Astrocyte (in vitro differentiated cells and primary cell): ENCODE measurements around the gene PRKAG2.

Experiments
- EZH2 ChIP-seq: IDR thresholded peaks from 2 replicates; pipeline ENCODE4 v1.6.1; 2012; ENCODE audit warnings: mild to moderate bottlenecking, low read length, inconsistent platforms; ENCODE audit not compliant: insufficient read depth
- TF ChIP-seq, protein P1 (sequence below): IDR thresholded peaks from 2 replicates; pipeline ENCODE4 v1.5.1; 2011; ENCODE audit warnings: low read depth, mild to moderate bottlenecking, inconsistent platforms, low read length, moderate library complexity; ENCODE audit not compliant: insufficient read depth

DNA sequence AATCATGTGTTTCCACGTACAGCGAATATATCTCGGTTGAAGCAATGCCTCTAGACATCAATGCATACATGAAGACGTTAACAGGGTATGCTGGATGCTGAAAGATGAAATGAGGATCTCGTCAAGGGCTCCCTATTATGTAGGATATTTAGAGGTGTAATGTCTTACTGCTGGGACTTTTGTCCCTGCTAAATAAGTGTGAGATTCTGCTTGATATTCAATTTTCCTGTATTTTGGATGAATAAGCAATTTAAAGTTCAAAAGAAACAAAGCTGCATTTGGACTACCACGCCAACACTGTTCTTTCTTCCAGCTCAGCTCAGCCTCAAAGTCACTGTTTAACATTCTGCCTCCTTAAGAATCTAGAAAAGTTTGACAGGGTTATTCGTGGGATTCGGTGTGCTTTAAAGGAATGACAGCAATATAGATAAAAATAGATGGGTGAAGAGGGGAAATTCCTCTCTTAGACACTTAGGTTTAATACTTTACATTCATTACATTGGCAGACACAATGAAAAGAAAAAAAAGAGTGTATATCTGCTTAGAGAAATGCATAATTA is 247.1 kb downstream of the PRKAG2 start:
- TF ChIP-seq EZH2 = no peak
- TF ChIP-seq, protein P1, sequence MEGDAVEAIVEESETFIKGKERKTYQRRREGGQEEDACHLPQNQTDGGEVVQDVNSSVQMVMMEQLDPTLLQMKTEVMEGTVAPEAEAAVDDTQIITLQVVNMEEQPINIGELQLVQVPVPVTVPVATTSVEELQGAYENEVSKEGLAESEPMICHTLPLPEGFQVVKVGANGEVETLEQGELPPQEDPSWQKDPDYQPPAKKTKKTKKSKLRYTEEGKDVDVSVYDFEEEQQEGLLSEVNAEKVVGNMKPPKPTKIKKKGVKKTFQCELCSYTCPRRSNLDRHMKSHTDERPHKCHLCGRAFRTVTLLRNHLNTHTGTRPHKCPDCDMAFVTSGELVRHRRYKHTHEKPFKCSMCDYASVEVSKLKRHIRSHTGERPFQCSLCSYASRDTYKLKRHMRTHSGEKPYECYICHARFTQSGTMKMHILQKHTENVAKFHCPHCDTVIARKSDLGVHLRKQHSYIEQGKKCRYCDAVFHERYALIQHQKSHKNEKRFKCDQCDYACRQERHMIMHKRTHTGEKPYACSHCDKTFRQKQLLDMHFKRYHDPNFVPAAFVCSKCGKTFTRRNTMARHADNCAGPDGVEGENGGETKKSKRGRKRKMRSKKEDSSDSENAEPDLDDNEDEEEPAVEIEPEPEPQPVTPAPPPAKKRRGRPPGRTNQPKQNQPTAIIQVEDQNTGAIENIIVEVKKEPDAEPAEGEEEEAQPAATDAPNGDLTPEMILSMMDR = no peak
